CD4-positive, alpha-beta T cell treated with Interleukin-10 for 1 hour (primary cell): ENCODE results near the gene LEFTY1.
"Not testable (repeated sequence)": the region's sequence is repeated elsewhere in the genome, so short reads cannot be mapped to it uniquely, and the experiment has no call there.

Experiments used
- DNase-seq: peaks from one replicate; pipeline ENCODE4 v3.0.0-alpha.2; 2020

The LEFTY1 gene, protein sequence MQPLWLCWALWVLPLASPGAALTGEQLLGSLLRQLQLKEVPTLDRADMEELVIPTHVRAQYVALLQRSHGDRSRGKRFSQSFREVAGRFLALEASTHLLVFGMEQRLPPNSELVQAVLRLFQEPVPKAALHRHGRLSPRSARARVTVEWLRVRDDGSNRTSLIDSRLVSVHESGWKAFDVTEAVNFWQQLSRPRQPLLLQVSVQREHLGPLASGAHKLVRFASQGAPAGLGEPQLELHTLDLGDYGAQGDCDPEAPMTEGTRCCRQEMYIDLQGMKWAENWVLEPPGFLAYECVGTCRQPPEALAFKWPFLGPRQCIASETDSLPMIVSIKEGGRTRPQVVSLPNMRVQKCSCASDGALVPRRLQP

DNA sequence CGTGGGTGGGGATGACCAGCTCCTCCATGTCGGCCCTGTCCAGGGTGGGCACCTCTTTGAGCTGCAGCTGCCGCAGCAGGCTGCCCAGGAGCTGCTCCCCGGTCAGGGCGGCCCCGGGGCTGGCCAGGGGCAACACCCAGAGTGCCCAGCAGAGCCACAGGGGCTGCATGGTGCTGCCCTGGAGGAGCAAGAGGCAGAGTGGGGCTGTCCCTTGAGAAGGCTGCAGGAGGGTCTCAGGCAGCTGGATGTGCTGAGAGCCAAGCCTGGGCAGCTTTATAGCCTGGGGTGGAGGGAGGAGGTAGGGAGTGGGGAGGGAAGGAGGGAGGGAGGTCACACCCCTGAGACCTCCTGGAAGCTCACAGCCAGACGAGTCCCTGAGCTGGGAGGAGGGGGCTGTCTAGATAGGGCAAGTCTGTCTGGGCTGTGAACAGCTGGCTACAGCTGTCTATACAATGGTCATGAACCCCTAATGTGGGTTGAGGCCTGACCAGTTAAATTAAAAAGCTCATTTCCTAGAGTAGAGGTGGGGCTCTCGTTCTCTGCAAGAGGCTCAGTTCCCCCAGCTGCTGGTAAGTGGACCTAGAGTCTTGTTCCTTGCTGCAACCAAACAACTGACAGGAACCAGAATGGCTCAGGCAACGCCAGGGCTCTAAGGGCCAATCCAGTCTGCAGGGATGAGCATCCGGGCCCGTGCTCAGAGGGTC, at the start of gene LEFTY1:
Gene LEFTY1 (minus strand): TSS at position 249 of the 704 bp plus-strand sequence. CDS start 80 bp downstream, at position 169.
- no peak for DNase-seq

DNA sequence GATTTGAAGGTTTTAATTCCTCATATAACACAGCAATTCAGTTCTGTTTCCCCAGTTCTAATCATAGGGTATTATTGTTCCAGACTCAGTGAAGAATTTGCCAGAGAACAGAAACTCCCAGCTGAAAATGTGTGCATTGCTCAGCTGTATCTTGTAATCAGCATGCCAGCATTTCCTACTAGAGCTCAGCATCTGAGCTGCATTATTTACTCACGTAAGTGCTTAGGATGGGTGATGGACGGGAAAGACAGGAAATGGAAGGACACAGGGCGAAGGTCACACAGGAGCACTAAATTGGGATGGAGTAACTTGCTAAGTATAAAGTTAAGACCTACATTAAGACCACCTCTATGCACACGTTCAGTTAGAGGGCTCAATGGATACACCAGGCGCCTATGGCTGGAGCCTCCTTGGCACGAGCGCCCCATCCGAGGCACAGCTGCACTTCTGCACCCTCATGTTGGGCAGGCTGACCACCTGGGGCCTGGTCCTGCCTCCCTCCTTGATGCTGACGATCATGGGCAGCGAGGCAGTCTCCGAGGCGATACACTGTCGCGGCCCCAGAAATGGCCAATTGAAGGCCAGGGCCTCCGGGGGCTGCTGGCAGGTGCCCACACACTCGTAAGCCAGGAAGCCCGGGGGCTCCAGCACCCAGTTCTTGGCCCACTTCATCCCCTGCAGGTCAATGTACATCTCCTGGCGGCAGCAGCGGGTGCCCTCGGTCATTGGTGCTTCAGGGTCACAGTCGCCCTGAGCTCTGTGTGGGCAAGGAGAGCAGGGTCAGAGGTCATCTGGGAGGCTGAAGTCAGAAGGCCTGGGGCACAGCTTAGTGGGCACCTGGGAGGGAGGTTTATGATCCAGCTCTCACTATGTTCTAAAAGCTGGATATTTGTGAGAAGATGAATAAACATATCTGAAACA, 48.4 kb upstream of the LEFTY1 start:
- DNase-seq = no peak

DNA sequence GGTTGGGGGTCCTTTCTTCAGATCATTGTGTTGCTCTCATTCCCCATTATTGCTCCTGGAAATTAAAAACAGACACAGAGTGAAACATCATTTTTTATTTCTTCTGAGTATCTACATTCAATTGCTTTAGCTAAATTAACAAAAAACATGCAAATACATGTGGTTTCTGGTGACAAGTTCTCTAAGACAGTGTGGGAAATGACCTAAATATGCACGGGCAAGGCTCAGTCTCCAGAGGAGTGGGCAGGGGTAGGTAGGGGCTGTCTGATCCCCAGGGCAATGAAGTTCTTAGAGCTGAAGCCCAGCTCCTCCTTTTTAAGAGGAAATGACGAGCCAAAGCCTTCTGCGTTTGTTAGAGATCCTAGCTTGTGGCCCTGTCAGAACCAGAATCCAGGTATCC, 47.6 kb upstream of the LEFTY1 start:
- DNase-seq = no peak

DNA sequence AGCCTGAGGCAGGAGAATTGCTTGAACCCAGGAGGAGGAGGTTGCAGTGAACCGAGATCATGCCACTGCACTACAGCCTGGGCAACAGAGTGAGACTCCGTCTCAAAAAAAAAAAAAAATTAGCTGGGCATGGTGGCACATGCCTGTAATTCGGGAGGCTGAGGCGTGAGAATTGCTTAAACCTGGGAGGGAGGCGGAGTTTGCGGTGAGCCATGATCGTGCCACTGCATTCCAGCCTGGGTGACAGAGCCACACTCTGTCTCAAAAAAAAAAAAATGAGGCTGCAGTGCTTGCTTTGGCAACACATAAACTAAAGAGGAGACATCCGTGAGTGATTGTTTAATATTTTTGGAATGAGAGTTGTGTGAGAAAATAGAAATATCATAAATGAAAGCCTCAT, 47.1 kb upstream of the LEFTY1 start:
- DNase-seq = not testable (repeated sequence)

DNA sequence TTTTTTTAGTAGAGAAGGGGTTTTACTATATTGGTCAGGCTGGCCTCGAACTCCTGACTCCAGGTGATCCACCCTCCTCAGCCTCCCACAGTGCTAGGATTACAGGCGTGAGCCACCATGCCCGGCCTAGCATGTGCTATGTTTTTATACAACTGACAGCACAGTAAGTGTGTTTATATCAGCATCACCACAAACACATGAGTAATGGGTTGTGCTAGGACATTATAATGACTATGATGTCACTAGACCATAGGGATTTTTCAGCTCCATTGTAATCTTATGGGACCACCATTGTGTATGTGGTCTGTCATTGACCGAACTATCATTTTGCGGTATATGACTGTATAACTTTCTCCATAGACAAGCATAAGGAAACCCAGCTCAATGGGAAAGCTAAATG, 45.8 kb upstream of the LEFTY1 start:
- no peak for DNase-seq

DNA sequence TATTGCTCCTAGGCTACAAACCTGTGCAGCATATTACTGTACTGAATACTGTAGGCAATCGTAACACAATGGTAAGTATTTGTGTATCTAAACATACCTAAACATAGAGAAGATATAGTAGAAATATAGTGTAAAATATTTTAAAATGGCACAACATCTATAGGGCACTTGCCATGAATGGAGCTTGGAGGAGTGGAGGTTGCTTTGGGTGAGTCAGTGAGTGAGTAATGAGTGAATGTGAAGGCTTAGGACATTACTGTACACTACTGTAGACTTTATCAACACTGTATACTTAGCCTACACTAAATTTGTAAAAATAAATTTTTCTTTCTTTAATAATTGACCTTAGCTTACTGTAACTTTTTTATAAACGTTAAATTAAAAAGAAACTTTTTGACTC, 44.1 kb upstream of the LEFTY1 start:
- no peak for DNase-seq

DNA sequence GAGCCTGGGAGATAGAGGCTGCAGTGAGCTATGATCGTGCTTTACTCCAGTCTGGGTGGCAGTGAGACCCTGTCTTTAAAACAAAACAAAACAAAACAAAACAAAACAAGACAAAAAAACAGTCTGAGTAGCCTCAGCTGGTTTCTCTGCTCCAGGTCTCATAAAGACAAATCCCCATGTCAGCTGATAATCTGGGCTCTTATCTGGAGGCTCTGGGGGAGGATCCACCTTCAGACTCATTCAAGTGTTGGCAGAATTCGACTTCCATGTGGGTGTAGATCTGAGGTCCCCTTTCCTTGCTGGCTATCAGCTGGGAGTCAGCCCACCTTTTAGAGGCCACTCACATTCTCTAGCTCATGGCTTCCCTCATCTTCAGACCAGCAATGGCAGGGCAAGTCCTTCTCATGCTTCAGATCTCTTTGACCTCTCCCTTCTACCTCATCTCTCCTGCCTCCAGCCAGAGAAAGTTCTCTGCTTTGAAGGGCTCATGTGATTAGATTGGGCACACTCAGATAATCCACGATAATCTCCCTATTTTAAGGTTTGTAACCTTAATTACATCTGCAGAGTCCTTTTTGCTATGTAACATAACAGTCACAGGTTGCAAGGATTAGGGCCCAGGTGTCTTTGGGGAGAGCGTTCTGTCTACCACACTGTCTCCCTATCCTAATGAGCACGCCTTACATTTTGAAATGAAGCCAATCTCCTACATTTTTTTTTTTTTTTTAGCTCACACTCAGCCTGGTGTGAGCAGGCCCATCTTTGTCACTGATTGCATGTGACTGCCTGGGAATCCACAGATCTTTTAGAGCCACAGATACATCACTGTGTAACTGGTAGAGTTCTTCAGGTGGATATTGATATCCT, 42.6 kb upstream of the LEFTY1 start:
- DNase-seq = no peak

DNA sequence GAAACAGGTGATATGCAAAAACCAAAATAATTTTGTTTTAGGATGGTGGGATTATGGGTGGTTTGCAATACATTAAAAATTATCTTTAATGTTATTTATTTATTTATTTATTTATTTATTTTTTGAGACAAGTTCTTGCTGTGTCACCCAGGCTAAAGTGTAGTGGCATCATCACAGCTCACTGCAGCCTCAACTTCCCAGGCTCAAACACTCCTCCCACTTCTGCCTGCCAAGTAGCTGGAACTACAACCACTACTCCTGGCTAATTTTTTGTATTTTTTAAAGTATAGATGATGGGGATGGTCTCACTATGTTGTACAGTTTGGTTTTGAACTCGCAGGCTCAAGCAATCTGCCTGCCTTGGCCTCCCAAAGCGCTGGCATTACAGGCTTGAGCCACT, 41.6 kb upstream of the LEFTY1 start:
- DNase-seq = no peak

DNA sequence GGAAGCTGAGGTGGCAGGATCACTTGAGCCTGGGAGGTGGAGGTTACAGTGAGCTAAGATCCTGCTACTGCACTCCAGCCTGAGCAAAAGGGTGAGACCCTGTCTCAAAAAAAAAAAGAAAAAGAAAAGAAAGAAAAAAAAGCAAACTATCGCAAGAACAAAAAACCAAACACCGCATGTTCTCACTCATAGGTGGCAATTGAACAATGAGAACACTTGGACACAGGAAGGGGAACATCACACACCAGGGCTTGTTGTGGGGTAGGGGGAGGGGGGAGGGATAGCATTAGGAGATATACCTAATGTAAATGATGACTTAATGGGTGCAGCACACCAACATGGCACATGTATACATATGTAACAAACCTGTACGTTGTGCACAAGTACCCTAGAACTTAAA, 40.5 kb upstream of the LEFTY1 start:
- not testable (repeated sequence) for DNase-seq

DNA sequence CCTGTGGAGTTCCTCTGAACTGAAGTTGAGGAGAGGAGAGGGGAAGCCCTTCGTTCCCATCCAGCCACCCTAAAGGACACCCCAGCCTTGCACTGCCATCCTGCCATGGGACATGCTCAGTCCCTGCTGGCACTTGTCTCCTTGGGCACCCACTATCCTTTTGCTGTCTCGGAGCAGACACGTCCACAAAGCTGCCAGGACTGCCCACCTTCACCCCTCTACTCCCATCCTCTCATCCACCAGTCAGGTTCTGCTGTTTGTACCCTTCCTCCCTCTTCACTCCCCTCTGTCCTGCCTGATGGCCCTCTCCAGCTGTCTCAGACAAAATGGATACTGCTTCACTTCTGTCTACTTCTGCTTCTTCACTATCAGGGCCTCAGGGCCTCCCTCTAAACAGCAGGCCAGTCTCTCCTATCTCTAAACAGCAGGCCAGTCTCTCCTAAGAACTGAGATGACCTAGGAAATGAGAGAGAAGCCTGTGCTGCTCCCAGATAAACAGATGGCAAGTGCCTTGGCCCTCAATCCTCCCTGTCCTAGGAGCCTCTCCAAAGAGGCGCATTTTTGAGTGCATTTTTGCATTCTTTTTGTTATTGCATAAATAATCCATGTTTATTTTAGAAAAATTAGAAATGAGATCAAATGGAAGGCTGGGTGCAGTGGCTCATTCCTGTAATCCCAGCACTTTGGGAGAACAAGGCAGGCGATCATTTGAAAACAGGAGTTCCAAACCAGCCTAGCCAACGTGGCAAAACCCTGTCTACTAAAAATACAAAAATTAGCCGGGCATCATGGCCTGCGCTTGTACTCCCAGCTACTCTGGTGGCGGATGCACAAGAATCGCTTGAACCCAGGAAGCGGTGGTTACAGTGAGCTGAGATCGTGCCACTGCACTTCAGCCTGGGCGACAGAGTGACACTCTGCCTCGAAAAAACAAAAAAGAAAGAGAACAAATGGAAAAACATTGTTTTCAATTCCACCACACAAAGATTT, 39.5 kb upstream of the LEFTY1 start:
- DNase-seq = peak; percentile 34

DNA sequence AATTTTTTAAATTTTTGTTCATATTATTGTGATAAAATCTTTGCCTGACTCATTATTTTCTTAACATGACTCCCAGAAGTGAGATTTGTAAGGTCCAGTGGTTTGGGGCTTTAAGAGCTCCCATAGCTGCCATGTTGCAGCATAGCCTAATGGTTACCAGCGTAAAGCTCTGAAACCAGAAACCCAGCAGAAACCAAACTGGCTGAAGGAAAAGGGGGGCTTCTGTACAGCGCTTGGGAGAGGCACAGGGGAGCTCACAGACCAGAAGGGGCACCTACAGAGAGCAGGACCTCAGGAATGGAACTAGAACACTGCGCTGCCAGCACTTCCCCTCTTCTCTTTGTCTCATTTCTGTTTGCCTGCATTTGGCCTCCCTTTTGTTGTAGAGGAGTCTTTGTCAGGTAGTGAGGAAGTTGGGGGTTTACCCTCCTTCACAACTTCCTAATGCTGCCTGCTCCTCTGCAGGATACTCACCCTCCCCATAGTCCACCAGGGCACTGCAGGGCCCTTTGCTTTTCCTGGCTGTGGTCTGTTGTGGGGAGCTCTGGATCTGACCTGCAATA, 37.7 kb upstream of the LEFTY1 start:
- DNase-seq = no peak

DNA sequence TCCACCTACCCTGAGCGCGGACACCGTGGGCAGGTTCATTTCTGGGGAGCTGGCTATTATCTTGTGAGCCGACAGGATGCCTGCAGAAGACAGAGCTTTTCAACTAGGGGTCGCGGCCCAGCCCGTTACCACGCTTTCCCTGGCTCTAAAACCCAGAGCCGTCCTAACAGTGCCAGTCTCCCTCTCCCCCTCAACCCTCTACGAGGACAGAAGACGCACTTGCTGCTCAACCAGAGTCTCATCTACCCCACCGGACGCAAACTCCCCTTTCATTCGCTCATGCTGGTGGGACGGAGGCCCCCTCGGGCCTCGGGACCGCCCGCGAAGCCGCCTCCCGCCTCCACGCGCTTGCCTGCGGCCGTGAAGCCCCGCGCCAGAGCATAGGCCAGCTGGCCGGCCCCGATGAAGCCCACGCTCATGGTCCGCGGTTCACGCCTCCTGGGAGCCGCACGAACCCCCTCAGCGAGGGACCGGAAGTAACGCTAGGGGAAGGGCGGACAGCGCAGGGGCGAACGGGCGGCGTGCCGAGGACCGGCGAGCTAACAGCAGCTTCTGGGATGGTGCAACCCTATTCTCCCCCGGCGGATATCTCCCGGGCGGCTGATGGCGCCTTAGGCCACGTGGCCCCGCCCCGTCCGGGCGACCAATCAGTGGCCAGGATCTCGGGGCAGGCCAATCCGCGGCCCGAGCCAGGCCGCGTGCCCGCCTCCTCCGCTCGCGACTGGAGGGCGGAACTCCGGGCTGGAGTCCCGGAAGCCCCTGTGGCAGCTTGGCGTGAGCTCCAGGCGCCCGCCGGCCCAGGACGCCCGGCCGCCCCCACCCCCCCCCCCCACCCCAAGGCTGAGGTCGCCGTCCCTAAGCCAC, 35.0 kb upstream of the LEFTY1 start, which contains the start of gene PYCR2:
Gene PYCR2 (minus strand): TSS at position 559 of the 864 bp plus-strand sequence. CDS start 140 bp downstream, at position 419.
- peak; percentile 96 for DNase-seq

DNA sequence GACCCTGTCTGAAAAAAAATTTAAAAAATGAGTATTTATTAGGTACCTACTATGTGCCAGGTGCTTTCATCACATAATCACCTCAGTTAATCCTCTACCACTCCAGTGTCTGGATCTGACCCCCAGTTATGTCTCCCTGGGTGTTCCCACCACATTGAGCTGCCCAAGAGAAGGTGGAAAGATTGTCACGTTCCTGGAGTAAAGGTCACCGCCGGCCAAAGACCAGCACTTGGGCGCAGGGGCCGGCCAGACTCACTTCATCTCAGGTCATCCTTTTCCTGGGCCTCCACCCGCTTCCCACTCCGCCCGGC, 34.4 kb upstream of the LEFTY1 start:
- no peak for DNase-seq

DNA sequence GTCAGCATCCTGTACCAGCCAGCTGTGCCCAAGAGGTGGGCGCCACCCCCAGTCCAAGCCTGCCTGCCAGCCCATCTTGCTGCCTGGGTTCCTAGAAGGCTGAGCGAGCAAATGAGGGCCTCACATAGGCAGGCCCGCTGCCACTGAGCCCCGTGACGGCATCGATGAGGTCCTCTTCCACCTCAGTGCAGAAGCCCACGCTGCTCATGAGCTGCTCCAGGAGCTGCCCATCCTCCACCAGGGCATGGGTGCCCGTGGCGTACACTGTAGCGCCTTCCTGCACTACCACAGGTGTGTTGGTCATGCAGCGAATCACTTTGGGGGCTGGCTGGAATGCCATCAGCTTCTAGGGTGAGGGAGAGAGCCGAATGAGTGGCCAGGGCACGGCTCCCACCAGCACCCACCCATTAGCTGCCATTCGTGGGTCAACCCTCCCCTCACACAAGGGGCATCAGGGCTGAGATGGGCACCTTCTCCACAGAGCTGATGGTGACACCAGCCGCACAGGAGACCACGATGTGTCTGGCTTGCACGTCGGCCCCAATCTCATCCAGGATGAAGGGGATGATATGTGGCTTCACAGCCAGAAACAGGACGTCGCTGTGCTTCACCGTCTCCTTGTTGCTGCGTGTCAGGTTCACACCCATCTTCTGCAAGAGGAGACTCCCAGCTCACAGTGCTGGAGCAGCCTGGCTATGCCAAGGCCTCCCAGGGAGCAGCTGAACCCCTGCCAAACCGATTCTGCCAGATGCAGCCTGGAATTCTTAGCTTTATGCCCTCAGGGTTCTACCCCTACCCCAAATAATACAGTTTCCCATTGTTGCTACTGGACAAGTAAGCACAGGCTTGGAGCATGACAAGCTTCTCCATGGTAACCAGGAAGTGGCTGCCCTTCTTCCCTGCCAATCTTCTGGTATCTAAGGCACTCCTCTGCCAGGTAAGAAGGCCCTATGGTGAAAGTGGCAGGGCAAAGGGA, 33.1 kb upstream of the LEFTY1 start:
- DNase-seq = no peak

DNA sequence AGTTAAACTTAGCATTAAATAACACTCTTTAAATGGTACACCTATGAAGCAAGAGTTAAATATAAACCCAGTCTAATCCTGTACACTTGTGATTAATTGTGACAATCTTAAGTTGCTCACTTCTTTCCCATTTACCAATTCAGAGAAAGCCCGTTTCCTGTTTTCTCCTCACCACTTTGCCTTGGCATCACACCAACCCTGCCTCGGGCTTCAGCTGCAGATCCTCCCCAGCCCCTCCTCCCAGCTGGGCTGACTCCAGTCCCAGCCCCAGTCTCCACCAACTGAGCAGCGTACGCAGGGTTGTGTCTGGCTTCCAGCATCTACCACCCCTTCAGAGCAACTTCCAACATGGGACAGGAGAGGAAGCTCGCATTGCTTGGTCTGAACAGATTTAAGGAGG, 31.0 kb upstream of the LEFTY1 start:
- DNase-seq = no peak

DNA sequence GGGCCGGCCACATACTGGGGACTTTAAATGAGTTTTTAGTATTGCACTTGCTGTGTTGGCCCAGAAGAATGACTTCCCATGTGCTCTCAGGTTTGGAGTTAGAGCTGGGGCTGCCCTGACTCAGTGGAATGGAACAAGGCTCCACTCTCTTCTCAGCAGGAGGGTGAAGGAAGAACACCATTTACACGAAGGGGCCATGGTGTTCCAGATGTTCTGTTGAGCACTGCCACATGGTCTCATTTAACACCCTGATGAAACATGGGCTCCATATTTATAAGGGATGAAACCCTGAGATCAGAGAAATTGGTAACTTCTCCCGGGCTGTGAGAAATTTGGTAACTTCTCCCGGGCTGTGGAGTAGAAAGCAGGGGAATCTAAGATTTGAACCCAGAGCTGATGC, 29.3 kb upstream of the LEFTY1 start:
- no peak for DNase-seq

DNA sequence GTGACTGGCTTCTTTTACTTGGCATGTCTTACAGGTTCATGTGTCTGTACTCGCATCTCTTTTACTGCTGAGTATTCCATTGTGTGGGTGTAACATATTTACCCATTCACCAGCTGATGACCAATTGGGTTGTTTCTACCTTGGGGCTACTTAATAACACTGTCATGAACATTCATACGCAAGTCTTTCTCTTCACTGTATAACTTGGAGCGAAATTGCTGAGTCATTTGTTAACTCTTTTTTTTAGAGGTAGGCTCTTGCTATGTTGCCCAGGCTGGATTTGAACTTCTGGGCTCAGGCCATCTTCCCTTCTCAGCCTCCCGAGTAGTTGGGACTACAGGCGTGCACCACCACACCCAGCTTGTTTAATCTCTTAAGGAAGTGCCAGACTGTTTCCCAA, 28.6 kb upstream of the LEFTY1 start:
- no peak for DNase-seq

DNA sequence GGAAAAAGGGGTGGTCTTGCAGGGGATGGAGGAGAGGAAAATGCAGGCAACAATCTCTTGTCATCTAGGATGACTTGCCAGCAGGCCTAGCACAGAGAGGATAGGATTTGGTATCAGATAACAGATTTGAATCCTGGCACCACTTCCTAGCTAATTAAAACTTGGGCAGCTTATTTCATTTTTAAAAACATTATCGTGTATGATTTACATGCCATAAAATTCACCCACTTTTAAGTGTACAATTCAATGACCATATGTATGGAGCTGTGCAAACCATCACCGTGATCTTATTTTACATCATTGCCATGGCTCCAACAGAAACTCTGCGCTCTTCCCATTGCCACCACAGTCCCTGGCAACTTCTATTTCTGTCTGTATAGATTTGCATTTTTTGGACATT, 28.2 kb upstream of the LEFTY1 start:
- DNase-seq = no peak
